ENCODE data around the gene SMLR1.

GRCh38 chr6:130879826-130880225 lies 52.6 kb downstream of the SMLR1 start:
- TF ChIP-seq, protein P1, sequence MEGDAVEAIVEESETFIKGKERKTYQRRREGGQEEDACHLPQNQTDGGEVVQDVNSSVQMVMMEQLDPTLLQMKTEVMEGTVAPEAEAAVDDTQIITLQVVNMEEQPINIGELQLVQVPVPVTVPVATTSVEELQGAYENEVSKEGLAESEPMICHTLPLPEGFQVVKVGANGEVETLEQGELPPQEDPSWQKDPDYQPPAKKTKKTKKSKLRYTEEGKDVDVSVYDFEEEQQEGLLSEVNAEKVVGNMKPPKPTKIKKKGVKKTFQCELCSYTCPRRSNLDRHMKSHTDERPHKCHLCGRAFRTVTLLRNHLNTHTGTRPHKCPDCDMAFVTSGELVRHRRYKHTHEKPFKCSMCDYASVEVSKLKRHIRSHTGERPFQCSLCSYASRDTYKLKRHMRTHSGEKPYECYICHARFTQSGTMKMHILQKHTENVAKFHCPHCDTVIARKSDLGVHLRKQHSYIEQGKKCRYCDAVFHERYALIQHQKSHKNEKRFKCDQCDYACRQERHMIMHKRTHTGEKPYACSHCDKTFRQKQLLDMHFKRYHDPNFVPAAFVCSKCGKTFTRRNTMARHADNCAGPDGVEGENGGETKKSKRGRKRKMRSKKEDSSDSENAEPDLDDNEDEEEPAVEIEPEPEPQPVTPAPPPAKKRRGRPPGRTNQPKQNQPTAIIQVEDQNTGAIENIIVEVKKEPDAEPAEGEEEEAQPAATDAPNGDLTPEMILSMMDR (IDR thresholded peaks at IDR 0.05) = no peak
- no peak for TF ChIP-seq POLR2AphosphoS5 (IDR thresholded peaks at IDR 0.05; ENCODE audit: insufficient read depth in 1 of 2, low read depth in 1 of 2)
